Panc1 (cell line): ENCODE measurements around the gene FKBP9. TPM values are rescaled to one million over a fixed set of nuclear protein-coding genes. Genes with fewer than 3 reads are reported as not detected.

ENCODE experiments used
- ATAC-seq: fragments of 200-7000 bp; cut with Tn5 transposase; 2 replicates; pipeline ENCODE4 v1.9.1; 2020; ENCODE audit warnings: mild to moderate bottlenecking, moderate library complexity
- BruUV-seq: library from RNA; stranded (reverse); fragments of 400-500 nt; replicated peaks from 2 replicates; lab custom pipeline; 2021; lab: Mats Ljungman, UMichigan
- CTCF ChIA-PET: fragments of 300-600 bp; sonication (Branson Sonifier 250); formaldehyde crosslinking; loops from one replicate; lab custom pipeline; 2022; ENCODE audit warnings: antibody characterized with exemption; lab: Charles Lee
- POLR2A ChIA-PET: fragments of 300-600 bp; sonication (Branson Sonifier 250); formaldehyde crosslinking; loops from one replicate; lab custom pipeline; 2022; ENCODE audit warnings: antibody characterized with exemption; lab: Charles Lee
- DNase-seq: peaks from one replicate; pipeline ENCODE4 v3.0.0-alpha.2; 2010; ENCODE audit warnings: low read depth, low spot score
- H3K27ac ChIP-seq: 2 replicates; pipeline ENCODE4 v1.5.1; 2011; ENCODE audit warnings: mild to moderate bottlenecking, low read length, inconsistent platforms
- H3K27me3 ChIP-seq: fragments of 200-500 bp; sonication (Bioruptor generic); 2 replicates; pipeline ENCODE4 v1.6.0; 2014; ENCODE audit warnings: low read length, inconsistent platforms; ENCODE audit not compliant: control insufficient read depth, insufficient read depth
- H3K36me3 ChIP-seq: fragments of 200-500 bp; sonication (Bioruptor generic); 2 replicates; pipeline ENCODE4 v1.5.1; 2014; ENCODE audit warnings: inconsistent platforms, mild to moderate bottlenecking, low read length, moderate library complexity; ENCODE audit not compliant: control insufficient read depth, insufficient read depth
- H3K4me1 ChIP-seq: 2 replicates; pipeline ENCODE4 v1.5.1; 2011; ENCODE audit warnings: inconsistent platforms, mild to moderate bottlenecking, low read length, moderate library complexity; ENCODE audit not compliant: control insufficient read depth, insufficient read depth
- H3K4me3 ChIP-seq, 2 experiments: 2 replicates each; pipeline ENCODE4 v1.5.1; 2011 to 2012; ENCODE audit warnings: low read depth in 2 of 2, low read length in 2 of 2, mild to moderate bottlenecking in 2 of 2, inconsistent platforms in 1 of 2, moderate library complexity in 1 of 2
- H3K9me3 ChIP-seq: fragments of 200-500 bp; sonication (Bioruptor generic); 2 replicates; pipeline ENCODE4 v1.5.1; 2014; ENCODE audit warnings: low read depth, mild to moderate bottlenecking, inconsistent platforms, low read length, moderate library complexity; ENCODE audit not compliant: control insufficient read depth, insufficient read depth
- POLR2AphosphoS5 ChIP-seq: IDR thresholded peaks from 2 replicates; pipeline ENCODE4 v1.6.1; 2012; ENCODE audit warnings: mild to moderate bottlenecking, low read depth, low read length, moderate library complexity
- in situ Hi-C: cut with HindIII; loops from 2 replicates; pipeline ENCODE4 v1.10.0; 2016; ENCODE audit warnings: low sequenced_read_pairs, low pct_unique_long_range_greater_than_20kb
- intact Hi-C: fragments of 100-400 bp; cut with micrococcal nuclease; formaldehyde crosslinking; loops from one replicate; pipeline ENCODE4 v1.10.0; 2022; ENCODE audit not compliant: unreplicated experiment
- total RNA-seq: library from RNA; stranded (reverse); gene quantifications from one replicate; pipeline ENCODE4 v1.2.1, GENCODE V29; 2021; ENCODE audit not compliant: unreplicated experiment
- TF ChIP-seq, protein P1 (sequence below), 2 experiments: IDR thresholded peaks; 2 replicates each; pipeline ENCODE4 v1.6.1; 2011 to 2012; ENCODE audit warnings: low read depth in 2 of 2, control low read depth in 1 of 2, low read length in 1 of 2, mild to moderate bottlenecking in 1 of 2, moderate library complexity in 1 of 2; ENCODE audit not compliant: insufficient read depth in 1 of 2

Gene FKBP9
- total RNA-seq, 1 experiment from 2014 or later = 183 TPM

DNA sequence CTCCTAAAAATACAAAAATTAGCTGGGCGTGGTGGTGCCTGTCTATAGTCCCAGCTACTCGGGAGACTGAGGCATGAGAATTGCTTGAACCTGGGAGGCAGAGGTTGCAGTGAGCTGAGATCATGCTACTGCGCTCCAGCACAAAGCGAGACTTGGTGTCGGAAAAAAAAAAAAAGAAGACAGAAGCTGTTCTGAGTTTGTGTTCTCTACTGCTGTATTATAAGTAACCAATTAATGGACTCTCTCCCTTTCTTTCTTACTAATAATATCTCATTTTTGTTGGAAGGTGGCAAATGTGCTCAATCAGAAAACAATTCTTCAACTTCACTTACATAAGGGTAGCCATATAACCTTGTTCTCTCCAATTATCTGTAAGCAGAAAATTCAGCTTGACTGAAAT is 97.9 kb downstream of the FKBP9 start:
- ChIA-PET POLR2A (no interaction called here), CTCF (no interaction called here)
- no peak overlapping the region for H3K4me3 ChIP-seq
- intact Hi-C loops = no loop called here
- no peak for DNase-seq
- no TSS peak for BruUV-seq
- no peaks in the 10 kb centered on the region for H3K4me1 ChIP-seq
- no peaks in the 10 kb centered on the region for H3K36me3 ChIP-seq
- no peak for ATAC-seq
- no peak overlapping the region for H3K27ac ChIP-seq
- no peak for TF ChIP-seq POLR2AphosphoS5
- TF ChIP-seq, protein P1, sequence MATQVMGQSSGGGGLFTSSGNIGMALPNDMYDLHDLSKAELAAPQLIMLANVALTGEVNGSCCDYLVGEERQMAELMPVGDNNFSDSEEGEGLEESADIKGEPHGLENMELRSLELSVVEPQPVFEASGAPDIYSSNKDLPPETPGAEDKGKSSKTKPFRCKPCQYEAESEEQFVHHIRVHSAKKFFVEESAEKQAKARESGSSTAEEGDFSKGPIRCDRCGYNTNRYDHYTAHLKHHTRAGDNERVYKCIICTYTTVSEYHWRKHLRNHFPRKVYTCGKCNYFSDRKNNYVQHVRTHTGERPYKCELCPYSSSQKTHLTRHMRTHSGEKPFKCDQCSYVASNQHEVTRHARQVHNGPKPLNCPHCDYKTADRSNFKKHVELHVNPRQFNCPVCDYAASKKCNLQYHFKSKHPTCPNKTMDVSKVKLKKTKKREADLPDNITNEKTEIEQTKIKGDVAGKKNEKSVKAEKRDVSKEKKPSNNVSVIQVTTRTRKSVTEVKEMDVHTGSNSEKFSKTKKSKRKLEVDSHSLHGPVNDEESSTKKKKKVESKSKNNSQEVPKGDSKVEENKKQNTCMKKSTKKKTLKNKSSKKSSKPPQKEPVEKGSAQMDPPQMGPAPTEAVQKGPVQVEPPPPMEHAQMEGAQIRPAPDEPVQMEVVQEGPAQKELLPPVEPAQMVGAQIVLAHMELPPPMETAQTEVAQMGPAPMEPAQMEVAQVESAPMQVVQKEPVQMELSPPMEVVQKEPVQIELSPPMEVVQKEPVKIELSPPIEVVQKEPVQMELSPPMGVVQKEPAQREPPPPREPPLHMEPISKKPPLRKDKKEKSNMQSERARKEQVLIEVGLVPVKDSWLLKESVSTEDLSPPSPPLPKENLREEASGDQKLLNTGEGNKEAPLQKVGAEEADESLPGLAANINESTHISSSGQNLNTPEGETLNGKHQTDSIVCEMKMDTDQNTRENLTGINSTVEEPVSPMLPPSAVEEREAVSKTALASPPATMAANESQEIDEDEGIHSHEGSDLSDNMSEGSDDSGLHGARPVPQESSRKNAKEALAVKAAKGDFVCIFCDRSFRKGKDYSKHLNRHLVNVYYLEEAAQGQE (IDR thresholded peaks at IDR 0.05; ENCODE audit: insufficient read depth in 1 of 2, low read depth in 2 of 2, low read length in 1 of 2) = no peak
- H3K9me3 ChIP-seq = no peaks in the 10 kb centered on the region
- in situ Hi-C loops = no loop called here
- no peaks in the 10 kb centered on the region for H3K27me3 ChIP-seq

Other genes with a start within 250 kb of the FKBP9 start
- 36.8 TPM for gene KBTBD2, start 65.7 kb upstream of the FKBP9 start, total RNA-seq
- 29.1 TPM for gene NT5C3A, start 105.3 kb downstream of the FKBP9 start, total RNA-seq
- gene RP9, start 152.0 kb downstream of the FKBP9 start, total RNA-seq = 22.1 TPM
- 6.9 TPM for gene BBS9, start 172.1 kb downstream of the FKBP9 start, total RNA-seq